ENCODE measurements around the gene PSMA2.

The PSMA2 gene

GRCh38 chr7:42931834-42932651 lies at the start of gene PSMA2, which contains the start of gene MRPL32:
Gene PSMA2, minus strand, starts transcription at chr7:42932174. Its CDS starts 16 bp downstream, at chr7:42932158.
Gene MRPL32, plus strand, starts transcription at chr7:42932376. Its CDS starts 11 bp downstream, at chr7:42932387.
- DNase-seq (ENCODE audit: low read depth in 1 of 2, low spot score in 1 of 2) = peak; percentile 82 to 88

- DNase-seq (ENCODE audit: low read depth in 1 of 2, low spot score in 1 of 2) = no peak
These were observed 49.6 kb upstream of the PSMA2 start for GRCh38 chr7:42981601-42982000.

GRCh38 chr7:42980514-42980913 lies 48.5 kb upstream of the PSMA2 start:
- DNase-seq (ENCODE audit: low read depth in 1 of 2, low spot score in 1 of 2) = no peak

- no peak for DNase-seq (ENCODE audit: low read depth in 1 of 2, low spot score in 1 of 2)
These were observed 48.1 kb upstream of the PSMA2 start for GRCh38 chr7:42980084-42980483.

- DNase-seq (ENCODE audit: low read depth in 1 of 2, low spot score in 1 of 2) = no peak
These were observed 46.5 kb upstream of the PSMA2 start for GRCh38 chr7:42978496-42978895.

DNA sequence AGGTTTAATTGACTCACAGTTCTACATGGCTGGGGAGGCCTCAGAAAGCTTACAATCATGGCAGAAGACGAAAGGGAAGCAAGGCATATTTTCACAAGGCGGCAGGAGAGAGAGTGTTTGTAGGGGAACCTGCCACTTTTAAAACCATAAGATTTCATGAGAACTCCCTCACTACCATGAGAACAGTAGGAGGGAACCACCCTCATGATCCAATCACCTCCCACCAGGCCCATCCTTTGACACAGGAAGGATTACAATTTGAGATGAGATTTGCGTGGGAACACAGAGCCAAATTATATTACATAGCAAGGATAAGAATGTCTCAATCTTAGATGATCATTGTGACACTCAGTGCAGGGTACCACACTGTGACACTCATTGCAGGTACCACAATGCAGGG lies 44.4 kb upstream of the PSMA2 start:
- DNase-seq (ENCODE audit: low read depth in 1 of 2, low spot score in 1 of 2) = no peak

GRCh38 chr7:42972699-42973500 lies 40.9 kb upstream of the PSMA2 start:
- DNase-seq (ENCODE audit: low read depth in 1 of 2, low spot score in 1 of 2) = no peak

DNA sequence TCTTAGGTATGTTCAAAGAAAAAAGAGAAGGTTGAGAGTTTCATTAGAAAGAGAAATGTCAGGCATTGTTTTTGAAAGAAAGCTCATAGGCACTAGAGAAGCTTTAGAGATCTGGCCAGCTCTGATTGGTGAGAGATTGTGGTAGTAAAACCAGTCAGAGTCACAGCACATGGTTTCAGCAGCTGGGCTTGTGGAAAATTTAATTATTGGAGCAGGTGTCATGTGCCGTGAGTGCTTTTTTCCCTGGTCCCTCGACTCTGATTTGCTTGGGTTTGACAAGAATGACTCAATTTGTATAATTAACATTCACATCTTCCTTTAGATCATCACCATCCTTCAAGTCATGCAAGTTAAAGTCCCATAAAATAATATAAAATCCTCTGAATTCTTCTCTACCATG lies 35.4 kb upstream of the PSMA2 start:
- no peak for DNase-seq (ENCODE audit: low read depth in 1 of 2, low spot score in 1 of 2)

- no peak for DNase-seq (ENCODE audit: low read depth in 1 of 2, low spot score in 1 of 2)
These were observed 33.2 kb upstream of the PSMA2 start for GRCh38 chr7:42964849-42965805.

GRCh38 chr7:42964293-42964692 lies 32.3 kb upstream of the PSMA2 start:
- no peak for DNase-seq (ENCODE audit: low read depth in 1 of 2, low spot score in 1 of 2)

- DNase-seq (ENCODE audit: low read depth in 1 of 2, low spot score in 1 of 2) = no peak
These were observed 29.2 kb upstream of the PSMA2 start for GRCh38 chr7:42961170-42961569.

- no peak for DNase-seq (ENCODE audit: low read depth in 1 of 2, low spot score in 1 of 2)
These were observed 28.8 kb upstream of the PSMA2 start for GRCh38 chr7:42960762-42961161.

DNA sequence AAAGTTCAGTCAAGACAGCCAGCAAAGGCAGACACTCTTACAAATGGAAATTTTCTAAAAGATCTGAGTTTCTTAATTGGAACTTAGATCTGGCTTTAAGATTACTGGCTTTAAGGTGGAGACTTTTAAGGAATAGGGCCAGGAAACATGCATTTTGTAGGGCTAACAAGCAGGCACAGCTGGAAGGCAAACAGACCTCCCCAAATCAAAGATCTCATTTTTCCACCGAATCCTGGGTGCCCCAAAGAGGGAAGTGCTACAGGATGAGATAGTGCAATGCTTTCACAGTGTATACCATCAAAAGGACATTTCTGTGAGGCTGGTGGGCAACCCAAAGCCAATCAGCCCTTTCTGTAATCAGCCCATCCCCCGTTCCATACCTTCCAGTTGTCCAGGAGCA lies 27.6 kb upstream of the PSMA2 start:
- no peak for DNase-seq (ENCODE audit: low read depth in 1 of 2, low spot score in 1 of 2)

DNA sequence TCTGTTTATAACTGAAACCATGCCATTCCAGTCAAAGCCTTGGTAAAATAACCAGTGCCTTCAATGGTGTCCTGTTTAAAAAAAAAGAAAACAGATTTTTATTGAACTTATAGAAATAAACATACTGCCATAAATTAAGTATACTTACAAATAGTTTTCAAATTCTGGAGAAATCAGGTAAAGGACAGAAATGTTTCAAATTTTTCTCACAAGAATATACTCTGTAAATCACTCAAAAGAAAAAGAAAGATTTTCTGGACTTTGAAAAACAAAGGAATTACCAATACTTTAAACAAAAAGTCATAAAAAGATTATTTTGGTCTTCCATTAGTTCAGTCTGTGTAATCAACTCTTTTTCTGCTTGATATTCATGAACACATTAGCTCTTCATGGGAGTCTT lies 24.1 kb upstream of the PSMA2 start:
- no peak for DNase-seq (ENCODE audit: low read depth in 1 of 2, low spot score in 1 of 2)

DNA sequence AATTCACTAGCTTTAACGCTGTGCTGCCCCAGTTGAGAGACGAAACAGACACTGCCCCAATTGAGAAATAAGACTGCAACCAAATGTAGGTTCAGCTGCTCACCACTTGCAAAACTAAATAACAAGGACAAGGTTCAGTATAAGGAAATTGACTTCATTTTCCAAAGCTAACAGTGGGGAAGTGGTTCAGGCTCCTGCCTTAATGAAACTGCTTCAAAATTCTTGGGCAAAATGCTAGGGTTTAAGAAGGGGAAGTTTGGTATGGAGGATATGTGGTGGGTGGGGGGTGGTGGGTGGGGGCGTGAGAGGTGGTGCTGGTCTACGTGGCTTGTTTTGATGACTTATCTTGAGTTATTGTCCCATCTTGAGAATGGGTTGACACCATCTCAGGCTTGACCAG lies 22.0 kb upstream of the PSMA2 start:
- no peak for DNase-seq (ENCODE audit: low read depth in 1 of 2, low spot score in 1 of 2)

DNA sequence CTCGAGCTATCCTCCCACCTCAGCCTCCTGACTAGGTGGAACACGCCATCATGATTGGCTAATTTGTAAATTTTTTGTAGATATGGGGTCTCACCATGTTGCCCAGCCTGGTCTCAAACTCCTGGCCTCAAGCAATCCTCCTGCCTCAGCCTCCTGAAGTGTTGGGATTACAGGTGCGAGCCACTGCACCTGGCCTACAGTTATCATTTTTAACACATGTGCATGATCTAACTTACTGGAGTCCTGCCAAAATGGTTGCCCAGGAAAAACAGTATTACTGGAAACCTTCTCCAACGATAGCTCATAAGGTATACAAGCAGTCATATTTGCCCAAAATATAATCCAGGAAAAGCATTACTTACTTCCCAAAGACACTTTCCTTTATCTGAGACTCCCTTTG lies 20.4 kb upstream of the PSMA2 start:
- DNase-seq (ENCODE audit: low read depth in 1 of 2, low spot score in 1 of 2) = no peak

DNA sequence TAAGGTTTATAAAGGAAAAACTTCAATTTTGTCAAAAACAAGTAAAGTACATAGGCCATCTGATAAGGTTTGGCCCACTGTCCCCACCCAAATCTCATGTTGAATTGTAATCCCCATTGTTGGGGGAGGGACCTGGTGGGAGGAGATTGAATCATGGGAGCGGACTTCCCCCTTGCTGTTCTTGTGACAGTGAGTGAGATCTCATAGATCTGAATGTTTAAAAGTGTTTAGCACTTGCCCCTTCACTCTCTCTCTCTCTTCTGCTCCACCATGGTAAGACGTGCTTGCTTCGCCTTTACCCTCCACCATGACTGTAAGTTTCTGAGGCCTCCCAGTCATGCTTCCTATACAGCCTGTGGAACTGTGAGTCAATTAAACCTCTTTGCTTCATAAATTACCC lies 18.4 kb upstream of the PSMA2 start:
- DNase-seq (ENCODE audit: low read depth in 1 of 2, low spot score in 1 of 2) = no peak

DNA sequence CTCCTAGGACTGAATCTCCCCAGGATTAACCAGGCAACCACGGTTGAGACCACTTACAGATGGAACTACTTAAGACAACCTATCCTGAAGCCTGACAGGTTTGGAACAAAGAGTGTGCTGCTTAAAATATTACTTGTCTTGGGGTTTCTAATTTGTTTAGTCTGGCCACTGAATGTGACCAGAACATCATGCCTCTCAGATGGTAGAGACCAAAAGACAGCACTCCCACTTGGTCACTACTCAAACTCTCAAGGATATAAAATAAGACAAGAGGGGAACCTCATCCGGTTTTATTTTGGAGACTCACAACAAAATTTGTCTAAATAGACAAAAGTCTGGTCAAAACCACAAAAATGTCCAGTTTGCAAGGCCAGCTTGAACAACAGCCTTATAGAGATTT lies 15.5 kb upstream of the PSMA2 start:
- DNase-seq (ENCODE audit: low read depth in 1 of 2, low spot score in 1 of 2) = no peak

- DNase-seq (ENCODE audit: low read depth in 1 of 2, low spot score in 1 of 2) = no peak
These were observed 14.6 kb upstream of the PSMA2 start for GRCh38 chr7:42946627-42946950.

DNA sequence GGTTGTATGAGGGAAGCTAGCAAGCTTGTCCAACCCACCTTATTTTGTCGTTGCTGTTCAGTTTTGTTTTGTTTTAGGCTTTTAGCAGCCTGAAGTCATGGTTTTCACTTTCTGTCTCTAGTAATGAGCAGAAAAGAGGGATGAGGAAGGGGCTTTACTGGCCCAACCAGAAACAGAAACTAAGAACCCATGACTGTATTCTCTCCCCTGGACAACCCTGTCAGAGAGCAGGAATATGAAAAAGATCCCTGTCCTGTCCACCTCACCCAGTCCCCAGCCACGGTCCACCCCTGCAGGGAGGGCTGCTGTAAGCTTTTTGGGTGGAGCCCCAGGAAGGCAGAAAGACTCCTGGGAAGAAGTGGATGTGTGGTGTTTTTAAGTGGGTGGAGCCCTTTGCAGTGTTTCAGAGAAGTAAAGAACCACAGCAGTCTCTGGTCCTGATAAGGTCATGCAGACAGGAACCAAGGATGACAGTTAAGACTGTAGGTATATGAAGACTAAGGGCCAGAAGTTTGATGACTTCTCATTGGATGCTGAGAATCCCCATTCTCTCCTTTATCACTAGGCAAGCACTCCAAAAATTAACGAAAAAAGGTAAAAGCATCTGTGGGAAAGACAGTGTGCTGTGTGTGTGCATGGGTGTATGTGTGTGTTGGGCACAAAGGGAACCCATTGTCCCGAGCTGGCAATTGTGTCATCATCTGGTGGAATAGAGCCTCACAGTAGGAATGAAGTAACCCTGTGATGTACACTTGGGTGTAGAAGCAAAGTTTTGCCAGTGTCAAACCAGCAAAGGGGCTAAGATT lies 14.1 kb upstream of the PSMA2 start:
- DNase-seq (ENCODE audit: low read depth in 1 of 2, low spot score in 1 of 2) = no peak
